H54 (cell line): ENCODE data around the gene ITIH3.

Experiments
- DNase-seq: peaks from one replicate; pipeline ENCODE4 v3.0.0; 2011; ENCODE audit warnings: low spot score, mixed read lengths; ENCODE audit not compliant: insufficient read length
- FAIRE-seq: peaks from 3 replicates; lab custom pipeline; 2011; peaks lifted over from hg19 to GRCh38; lab: Jason Lieb, UNC
- POLR2A ChIP-seq: IDR thresholded peaks from 2 replicates; pipeline ENCODE4 v1.6.1; 2011; ENCODE audit warnings: low read depth, mild to moderate bottlenecking, low read length

ITIH3 gene

DNA sequence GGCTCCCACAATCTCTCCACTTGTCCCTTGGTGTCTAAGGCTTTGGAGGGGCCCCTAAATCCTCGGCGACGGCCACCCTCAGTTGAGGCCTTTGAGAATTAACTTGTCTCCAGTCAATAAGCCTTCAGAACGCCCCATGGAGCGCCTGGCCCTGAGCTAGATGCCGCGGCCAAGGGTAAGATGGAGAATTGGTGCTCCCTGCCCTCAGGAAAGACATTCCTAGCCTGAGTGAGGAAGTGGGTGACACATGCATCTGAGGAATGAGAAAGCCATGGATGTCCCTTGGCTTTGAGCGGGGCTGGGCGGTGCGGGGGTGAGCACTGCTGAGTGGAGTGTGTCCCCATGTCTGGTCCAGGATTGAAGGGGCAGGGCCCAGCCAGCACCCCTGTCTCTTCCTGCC lies 22.6 kb downstream of the ITIH3 start:
- FAIRE-seq (no peak), DNase-seq (no peak)
- no peak for TF ChIP-seq POLR2A

DNA sequence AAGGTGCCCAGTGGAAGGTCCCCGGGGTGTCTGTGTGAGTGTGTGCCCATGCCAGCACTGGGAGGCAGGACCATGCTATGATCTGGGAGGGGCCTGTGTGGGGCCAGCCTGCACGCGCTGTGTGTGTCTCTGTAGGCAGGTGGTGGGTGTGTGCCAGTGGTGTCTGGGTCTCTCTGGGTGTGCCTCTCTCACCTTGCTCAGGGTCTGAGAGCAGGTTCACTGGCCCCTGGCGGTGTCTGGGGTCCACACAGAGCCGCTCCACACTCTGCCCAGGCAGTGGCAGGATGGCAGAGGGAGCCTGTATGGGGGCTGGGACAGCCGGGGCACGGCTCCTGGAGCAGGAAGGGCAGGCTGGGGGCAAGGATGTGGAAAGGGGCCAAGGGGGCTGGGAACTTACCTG lies 23.3 kb downstream of the ITIH3 start:
- FAIRE-seq = no peak

DNA sequence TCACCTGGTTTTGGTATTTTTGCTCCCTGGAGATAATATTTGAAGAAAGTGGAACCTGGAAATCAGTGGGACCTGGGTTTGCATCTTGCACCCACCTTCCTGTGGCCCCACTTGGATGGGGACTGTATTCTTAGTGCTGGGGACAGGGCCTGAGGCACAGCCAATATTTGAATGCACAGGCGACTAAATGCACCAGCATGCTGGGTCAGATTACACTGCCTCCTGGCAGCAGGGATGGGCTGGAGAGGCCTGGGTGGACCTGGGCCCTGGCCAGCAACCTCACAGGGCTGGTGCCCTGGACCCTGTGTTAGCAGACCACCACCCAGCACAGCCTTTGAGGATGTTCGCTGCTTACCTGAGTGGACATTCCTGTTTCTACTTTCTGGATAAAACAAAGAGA lies 25.3 kb downstream of the ITIH3 start:
- FAIRE-seq (no peak), DNase-seq (no peak)
- no peak for TF ChIP-seq POLR2A

More for the DNA sequence above, 23.3 kb downstream of the ITIH3 start:
- TF ChIP-seq POLR2A = no peak
- DNase-seq = no peak

DNA sequence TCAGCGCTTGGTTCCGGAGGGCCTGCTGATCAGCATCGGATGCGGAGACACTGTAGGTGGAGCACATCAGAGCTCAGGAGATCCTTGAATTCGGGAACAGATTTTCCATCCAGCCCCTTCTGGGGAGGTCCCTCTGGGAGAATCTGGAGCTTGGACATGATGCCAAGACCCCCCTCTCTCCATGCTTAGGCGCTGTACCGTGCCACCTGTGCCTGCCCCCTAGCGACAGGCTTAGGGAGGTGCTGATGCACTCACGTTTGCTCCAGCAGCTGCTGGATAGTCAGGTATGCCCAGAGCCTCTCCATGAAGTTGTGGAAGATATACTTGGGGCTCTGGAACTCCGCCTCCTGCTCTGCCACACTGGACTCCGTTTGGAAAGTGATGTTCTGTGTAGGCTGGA lies 26.1 kb downstream of the ITIH3 start:
- no peak for TF ChIP-seq POLR2A
- no peak for DNase-seq
- FAIRE-seq = no peak

DNA sequence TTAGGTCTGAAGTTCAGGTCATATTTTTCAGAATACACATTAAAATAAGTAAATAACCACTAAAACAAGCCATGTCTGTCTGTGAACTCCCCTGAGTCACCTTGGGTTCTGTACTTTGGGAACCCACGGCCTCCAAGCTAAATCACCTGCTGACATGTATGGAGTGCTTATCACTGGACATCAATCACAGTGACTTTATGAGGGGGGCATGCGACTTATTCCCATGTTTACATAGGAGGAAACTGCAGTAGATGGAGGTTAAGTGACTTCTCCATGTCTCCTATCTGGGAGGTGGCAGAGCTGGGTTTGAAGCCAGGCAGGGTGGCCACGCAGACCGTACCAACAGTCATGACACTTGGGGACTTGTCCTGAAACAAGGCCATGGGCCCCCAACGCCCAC lies 27.8 kb downstream of the ITIH3 start:
- no peak for TF ChIP-seq POLR2A
- FAIRE-seq (no peak), DNase-seq (no peak)

DNA sequence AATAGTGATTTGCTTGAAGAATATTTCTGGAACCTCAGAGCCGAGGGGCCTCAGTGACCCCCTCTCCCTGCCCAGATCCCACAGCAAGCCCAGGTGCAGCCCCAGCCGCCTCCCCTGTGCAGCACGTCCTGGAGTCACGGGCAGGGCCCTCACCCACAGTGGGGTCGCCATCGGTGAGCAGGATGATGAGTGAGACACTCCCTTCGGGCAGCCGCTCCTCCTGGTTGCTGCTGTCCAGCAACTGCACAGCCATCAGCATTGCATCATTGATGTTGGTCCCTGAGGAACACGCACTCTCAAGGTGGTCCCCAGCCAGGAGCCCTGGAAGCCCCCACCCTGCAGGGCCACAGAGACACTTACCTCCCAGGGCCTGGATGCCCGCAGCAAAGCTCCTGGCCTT lies 29.4 kb downstream of the ITIH3 start:
- FAIRE-seq = no peak
- no peak for DNase-seq
- no peak for TF ChIP-seq POLR2A

DNA sequence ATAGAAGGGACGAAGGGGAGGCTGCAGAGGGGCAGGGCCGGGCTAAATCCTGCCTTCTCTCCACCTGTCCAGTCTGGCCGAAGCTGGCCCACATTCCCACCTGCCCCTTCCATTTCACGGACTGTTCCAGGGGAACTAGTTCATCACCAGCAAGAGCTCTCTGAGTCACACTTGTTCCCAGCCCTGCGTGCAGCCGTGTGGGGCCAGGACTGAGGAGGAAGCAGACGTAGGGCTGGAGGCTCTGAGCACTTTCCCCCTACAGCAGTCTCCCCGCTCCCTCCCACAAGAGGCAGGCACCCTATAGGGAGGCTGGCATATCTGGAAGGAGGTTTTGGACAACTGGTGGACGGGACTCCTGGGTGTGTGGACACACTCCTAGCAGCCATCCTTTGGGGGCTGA lies 32.8 kb downstream of the ITIH3 start:
- DNase-seq (peak; percentile 44), FAIRE-seq (no peak)
- no peak for TF ChIP-seq POLR2A

DNA sequence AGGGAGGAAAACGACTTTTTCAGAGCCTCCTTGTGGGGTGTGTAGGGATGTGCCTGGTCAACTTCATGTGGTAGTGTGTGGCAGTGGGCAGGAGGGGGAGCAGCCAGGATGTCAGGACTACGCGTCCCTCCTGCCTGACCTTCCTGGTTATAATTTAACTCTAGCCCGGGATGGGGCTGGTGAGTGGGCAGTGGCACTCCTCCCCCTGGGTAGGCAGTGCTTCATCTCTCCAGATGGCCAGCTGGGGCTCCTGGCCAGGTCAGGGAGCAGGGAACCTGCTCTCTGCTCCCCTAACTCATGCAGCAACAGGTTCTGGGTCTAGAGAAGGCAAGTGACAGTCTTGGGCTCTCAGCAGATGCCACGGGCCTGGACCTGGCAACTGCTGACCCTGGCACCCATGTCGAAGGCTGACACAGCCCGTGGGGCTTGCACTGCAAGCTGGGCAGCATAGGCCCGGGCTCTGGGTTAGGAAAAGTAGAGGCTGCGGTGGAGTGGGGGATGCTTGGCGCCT lies 33.3 kb downstream of the ITIH3 start:
- no peak for TF ChIP-seq POLR2A
- DNase-seq (no peak), FAIRE-seq (no peak)

DNA sequence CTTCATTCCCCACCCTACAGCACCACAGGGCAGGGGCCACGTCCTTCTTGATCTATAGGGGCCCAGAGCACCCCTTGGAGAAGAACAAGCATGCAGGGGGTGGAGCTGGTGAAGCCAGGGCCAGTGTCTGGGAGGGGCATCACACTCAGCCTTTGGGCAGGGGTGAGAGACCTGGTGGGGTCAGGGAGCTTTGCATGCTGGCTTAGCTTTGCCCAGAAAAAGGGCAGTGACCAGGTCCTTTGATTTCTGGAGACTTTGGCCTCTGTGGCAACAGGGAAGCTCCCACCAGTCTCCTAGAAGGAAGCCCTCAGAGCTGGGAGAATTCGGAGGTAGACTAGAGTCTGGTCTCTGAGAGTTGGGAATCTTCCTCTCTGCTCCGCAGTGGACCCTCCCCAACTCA lies 34.9 kb downstream of the ITIH3 start:
- FAIRE-seq (no peak), DNase-seq (no peak)
- TF ChIP-seq POLR2A = no peak

DNA sequence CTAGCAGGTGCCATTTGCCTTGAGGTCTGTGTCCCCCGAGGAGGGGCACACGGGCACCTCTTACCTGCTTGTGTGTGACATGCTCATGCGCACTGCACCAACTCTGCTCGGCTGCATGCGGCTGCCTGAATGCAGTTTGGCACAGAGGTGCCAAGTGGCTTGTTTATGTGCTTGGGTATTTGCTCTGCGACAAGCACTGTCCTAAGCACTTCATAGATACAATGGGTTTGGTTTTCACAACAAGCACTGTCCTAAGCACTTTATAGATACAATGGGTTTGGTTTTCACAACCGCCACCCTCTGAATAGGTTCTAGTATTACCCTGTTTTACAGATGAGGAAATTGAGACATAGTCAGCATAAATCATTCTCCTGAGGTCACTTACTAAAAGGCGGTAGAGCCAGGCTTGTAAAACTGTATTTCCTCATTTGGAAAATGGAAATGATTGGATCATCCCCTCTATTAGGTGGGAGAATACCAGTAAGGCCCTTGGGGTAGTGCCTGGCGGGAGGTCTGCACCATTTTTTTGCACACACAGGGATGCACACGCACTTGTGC lies 35.4 kb downstream of the ITIH3 start:
- TF ChIP-seq POLR2A = no peak
- FAIRE-seq = no peak
- DNase-seq = no peak

DNA sequence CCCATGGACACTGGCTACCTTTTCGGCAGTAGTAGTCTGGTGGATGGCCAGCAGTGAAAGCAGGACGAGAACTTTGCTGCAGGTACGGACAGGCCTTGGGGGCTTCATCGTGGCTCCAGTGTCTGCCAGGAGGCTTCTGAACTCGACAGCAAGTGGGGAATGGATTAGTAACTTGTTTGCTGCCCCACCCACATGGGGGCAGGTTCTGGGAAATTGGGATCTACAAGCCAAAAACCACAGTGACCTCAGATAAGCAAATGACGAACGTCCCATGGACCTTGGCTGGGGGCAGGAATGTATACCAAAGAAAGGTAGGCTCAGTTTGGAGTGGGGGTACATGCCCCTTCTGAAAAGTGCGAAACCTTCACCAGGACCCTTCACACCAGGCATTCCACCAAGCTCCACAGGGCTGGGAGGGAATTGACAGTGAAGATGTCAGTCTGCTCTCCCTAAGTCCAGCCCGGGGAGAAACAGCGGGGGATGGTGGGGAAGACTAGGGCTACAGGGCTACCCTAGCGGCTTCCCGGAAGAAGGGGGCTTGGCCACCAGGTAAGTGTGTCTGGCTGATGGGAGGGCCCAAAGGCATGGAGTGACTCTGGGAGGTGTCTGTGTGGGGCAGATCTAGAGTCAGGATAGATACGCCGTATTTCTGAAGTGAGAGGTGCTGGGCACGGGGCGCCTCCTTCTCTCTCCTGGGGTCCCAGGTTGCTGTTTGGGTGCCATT lies 36.1 kb downstream of the ITIH3 start, which contains the start of gene ITIH4:
ITIH4 (minus strand) TSS at position 138 of the 724 bp plus-strand sequence; CDS start at position 108, 30 bp downstream.
- no peak for TF ChIP-seq POLR2A
- DNase-seq = no peak
- no peak for FAIRE-seq

DNA sequence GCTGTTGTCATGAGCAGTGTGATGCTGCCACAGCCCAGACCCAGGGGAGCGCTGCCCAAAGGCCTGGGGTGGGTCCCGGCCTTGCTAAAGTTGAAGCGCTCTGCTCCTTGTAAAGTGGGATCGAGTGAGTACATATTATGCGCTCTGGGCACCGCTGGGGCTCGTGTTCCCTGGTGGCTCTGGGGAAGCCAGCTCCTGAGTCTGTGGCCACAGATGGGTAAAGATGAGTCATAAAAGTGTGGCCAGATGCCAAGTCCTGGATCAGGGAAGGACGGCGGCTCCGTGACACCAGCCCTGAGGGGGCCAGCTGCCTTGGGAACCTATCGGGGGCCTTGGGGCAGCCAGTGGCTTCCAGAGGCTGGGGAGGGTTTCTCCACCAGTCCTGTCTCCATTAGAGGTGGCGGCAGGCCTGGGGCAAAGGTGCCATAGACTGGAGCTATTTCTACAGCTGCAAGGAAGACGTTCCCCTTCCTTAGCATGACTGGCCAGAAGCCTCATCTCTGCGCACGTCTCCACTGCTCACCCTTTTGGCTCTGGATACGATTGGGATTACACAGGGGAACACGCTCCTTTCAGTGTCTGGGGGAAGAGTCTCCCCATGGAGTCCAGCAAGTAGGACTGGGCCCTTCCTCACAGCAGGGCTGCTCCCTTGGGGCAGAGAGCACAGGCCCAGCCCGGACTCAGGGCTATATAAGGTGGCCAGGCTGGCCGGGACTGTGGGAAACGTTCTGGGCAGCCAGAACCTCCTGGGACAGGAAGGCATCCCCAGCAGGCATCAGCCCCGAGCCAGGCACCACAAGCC lies 37.1 kb downstream of the ITIH3 start:
- DNase-seq (peak; percentile 83), FAIRE-seq (peak; percentile 61)
- no peak for TF ChIP-seq POLR2A

DNA sequence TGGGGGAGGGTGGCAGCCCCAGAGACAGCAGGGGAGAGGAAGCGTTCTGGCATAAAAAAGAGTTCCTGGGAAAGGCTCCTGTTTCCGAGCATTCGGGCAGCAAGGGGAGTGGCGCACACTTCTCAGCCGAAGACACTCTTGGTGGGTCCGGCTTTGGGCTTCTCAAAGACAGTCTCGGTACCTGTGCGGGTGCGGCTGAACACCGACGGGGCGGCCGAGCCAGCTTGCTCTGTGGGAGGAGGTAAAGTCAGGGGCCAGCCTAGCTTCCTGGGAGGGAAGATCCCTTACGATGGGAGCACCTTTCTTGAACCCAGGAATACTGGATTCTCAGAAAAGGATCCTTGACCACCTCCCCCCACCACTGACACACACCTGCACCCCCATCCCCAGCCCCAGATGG lies 38.6 kb downstream of the ITIH3 start:
- DNase-seq = no peak
- TF ChIP-seq POLR2A = no peak
- FAIRE-seq = no peak

DNA sequence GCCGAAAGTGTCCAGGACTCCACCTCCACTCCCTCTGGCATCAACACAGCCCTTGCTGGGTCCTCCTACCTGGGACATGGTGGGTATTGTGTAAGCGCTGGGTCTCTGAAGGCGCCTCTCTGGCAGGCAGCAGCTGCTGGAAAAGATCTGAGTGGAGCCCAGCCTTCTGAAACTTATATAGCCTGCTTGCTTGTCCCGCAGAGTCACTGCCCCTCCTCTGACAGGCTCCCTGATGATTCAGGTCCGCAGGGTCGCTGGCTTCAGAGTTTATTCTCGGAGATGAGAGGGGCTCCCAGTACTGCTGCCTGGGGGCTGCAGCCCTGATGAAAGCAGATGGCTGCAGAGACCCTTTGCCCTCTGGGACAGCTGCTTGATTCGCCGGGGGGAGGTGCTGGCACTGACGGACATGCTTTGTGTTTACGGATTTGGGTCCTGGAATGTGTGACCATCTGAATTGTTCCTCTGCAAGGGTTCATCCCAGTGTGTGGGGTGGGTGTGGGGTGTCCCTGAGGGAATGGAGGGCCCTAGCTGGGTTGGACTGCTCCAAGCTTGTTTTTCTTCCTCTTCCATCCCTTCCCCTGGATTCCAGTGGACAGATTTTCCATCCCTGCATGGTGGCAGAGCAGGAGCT lies 40.4 kb downstream of the ITIH3 start, which contains the start of gene MUSTN1:
MUSTN1 (minus strand) TSS at position 149 of the 631 bp plus-strand sequence; CDS start at position 78, 71 bp downstream.
- DNase-seq (no peak), FAIRE-seq (no peak)
- TF ChIP-seq POLR2A = no peak
